NCI-H146 treated with DMSO at 0.1 percent for 48 hours (cell line): ENCODE measurements around the gene ZNF547.
A peak's percentile ranks its signal among the peaks of the same experiment; 100 is the strongest.
"Not testable (repeated sequence)": the region's sequence is repeated elsewhere in the genome, so short reads cannot be mapped to it uniquely, and the experiment has no call there.

ENCODE experiments used
- DNase-seq: peaks from one replicate; lab custom pipeline; 2025; ENCODE audit not compliant: unreplicated experiment; lab: John Stamatoyannopoulos, UW

ZNF547 gene

GRCh38 chr19:57374179-57374578 is 10.8 kb downstream of the ZNF547 start:
- DNase-seq: no peak

DNA sequence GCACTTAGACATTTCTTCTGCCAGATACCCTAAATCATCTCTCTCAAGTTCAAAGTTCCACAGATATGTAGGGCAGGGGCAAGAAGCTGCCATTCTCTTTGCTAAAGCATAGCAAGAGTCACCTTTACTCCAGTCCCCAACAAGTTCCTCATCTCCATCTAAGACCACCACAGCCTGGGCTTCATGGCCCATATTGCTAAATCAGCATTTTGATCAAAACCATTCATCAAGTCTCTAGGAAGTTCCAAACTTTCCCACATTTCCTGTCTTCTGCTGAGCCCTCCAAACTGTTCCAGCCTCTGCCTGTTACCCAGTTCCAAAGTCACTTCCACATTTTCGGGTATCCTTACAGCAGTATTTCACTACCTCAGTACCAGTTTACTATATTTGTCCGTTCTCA is 11.3 kb downstream of the ZNF547 start:
- DNase-seq: not testable (repeated sequence)

GRCh38 chr19:57376151-57376550 is 12.8 kb downstream of the ZNF547 start:
- DNase-seq: no peak

DNA sequence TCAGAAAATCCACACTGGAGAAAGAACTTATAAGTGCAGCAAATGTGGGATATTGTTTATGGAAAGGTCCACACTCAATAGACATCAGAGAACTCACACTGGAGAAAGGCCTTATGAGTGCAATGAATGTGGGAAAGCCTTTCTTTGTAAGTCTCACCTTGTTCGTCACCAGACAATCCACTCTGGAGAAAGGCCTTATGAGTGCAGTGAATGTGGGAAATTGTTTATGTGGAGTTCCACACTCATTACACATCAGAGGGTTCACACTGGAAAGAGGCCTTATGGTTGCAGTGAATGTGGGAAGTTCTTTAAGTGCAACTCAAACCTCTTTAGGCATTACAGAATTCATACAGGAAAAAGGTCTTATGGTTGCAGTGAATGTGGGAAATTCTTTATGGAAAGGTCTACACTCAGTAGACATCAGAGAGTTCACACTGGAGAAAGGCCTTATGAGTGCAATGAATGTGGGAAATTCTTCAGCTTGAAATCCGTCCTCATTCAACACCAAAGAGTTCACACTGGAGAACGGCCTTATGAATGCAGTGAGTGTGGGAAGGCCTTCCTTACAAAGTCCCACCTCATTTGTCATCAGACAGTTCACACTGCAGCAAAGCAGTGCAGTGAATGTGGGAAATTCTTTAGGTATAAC is 14.3 kb downstream of the ZNF547 start:
- DNase-seq: no peak

DNA sequence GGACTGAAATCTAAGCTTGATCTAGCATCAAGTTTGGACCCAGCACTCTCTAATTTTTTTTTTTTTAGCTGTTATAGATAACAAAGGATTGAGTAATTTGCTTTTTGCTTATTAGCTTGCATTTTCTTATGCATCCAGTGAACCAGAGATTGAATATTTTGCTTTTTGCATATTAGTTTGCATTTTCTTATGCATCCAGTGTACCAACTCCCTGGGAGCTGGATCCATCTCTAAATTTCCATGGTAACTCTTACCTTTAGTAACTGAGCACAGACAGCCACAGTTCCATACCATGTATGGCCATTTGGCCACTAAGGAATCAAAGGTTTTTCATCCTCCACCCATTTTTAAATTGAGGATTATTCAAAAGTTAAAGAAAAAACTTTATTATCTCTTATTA is 17.6 kb downstream of the ZNF547 start:
- DNase-seq: no peak

DNA sequence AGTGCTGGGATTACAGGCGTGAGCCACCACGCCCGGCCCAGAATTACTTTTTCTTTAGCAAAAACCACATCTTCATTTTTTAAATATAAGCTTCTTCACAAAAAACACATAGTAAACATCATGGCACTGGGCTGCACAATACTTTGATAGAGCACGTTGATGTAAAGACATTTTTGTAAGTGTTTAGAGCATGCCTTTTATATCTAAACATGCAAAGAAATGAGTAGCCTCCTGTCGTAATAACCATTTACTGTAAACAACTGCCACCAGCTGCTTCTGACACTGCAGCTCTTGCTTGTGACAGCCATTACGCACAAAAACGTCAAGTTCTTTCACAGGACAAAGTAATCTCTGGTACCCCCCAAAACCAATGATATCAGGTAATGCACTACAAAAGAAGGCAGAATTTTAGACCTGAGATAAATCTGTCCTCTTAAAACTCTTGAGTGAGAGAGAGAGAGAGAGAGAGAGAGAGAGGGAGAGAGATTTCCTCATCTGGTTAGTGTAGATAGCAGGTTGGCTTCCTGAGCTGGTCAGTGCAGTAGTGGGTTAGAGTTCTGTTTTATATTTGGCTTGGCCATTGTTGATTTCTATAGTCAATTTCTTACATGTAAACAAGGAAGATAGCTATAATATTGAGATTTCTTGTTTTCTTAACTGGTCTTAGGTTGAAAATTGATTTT is 19.6 kb downstream of the ZNF547 start:
- DNase-seq: no peak

- DNase-seq: no peak
Measured at GRCh38 chr19:57389194-57389729, 25.9 kb downstream of the ZNF547 start.

DNA sequence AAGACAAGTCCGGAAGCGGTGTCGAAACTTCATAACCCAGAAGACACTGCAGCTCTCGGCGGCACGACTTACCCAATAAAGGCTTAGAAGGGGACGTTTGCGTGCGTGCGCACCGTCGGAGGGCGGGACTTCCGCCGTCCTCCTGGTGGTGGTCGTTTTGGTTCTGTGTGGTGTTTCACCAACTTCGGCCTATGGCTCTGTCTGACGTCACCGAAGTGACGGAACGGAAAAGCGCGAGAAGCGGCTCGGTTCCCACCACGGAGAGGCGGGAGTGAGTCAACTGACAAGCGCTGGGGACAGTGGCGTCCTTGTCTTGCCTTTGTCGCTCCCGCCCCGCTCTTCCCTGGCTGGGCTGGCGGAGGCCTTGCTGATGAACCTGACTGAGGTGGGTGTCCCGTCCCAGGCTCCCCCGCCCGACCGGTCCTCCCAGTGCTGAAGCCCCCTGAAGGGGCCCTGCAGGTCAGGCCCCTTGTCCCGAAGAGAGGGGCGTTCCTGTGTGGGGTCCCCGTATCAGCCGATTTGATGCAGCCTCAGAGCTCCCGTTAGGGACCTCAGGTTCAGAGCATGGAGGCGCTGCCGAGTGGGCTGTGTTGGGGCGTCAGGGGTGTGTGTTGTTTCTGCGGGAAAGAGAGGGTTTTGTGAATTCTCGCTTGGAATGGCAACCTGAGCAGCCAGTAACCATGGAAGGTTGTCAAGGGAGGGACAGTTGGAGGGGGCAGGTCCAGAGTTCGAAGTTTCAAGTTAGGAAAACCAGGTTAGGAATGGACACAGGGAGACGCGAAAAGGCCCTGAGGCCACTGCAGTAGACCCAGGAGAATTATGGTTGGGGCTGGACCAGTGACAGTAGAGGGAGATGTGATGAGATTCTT is 26.6 kb downstream of the ZNF547 start, which contains the start of gene ZNF548:
TSS of gene ZNF548 (plus strand) at position 125 of the 869 bp plus-strand sequence. CDS start at position 371, 246 bp downstream.
- peak; percentile 96 for DNase-seq

- DNase-seq: no peak
Measured at GRCh38 chr19:57395710-57396109, 32.4 kb downstream of the ZNF547 start.

DNA sequence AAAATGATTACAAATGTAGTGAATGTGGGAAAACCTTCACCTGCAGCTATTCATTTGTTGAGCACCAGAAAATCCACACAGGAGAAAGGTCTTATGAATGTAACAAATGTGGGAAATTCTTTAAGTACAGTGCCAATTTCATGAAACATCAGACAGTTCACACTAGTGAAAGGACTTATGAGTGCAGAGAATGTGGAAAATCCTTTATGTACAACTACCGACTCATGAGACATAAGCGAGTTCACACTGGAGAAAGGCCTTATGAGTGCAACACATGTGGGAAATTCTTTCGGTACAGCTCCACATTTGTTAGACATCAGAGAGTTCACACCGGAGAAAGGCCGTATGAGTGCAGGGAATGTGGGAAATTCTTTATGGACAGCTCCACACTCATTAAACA is 35.5 kb downstream of the ZNF547 start:
- no peak for DNase-seq

- no peak for DNase-seq
Measured at GRCh38 chr19:57403737-57404563, 40.6 kb downstream of the ZNF547 start.

GRCh38 chr19:57406516-57407123 is 43.3 kb downstream of the ZNF547 start:
- DNase-seq: peak; percentile 37

- DNase-seq: peak; percentile 88
Measured at GRCh38 chr19:57410877-57411671, 47.7 kb downstream of the ZNF547 start, which contains the start of gene ZNF17. Gene ZNF17, plus strand, starts transcription at chr19:57411161. Its CDS starts 2,455 bp downstream, at chr19:57413616.

DNA sequence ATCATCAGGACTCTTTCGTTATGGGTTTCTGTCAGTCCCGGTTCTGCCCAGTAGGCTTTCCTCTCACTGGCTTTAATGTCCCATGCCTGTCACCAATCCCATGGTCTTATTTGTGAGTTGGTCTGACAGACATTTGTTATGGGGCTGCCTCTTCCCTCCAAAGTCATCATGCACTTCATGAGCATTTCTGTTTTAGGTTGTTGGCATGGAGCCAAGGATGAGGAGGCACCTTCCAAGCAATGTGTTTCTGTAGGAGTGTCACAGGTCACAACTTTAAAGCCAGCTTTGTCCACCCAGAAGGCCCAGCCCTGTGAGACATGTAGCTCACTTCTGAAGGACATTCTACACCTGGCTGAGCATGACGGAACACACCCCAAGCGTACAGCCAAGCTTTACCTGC is 56.1 kb downstream of the ZNF547 start:
- no peak for DNase-seq

DNA sequence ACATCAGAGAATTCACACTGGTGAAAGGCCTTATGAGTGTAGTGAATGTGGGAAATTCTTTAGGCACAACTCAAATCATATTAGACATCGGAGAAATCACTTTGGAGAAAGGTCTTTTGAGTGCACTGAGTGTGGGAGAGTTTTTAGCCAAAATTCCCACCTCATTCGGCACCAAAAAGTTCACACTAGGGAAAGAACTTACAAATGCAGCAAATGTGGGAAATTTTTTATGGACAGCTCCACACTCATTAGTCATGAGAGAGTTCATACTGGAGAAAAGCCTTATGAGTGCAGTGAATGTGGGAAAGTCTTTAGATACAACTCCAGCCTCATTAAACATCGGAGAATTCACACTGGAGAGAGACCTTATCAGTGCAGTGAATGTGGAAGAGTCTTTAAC is 57.7 kb downstream of the ZNF547 start:
- no peak for DNase-seq
